ENCODE measurements around the gene PDE10A. TPM values are rescaled to one million over a fixed set of nuclear protein-coding genes. Genes with fewer than 3 reads are reported as not detected.

The PDE10A gene
- total and polyA plus RNA-seq, 7 donors = 1.2 to 33.5 (median 7.4) TPM; not detected in 1

- peaks cover 34 to 88% (median 71%) of the 10 kb centered on the region in 3 donors for H3K27me3 ChIP-seq
- intact Hi-C loops (cut with DNase I) = loop anchor here (5.0 kb wide), 1 partner anchor 190 kb away; no protein-coding TSS in a partner anchor
- no peaks in the 10 kb centered on the region for H3K9me3 ChIP-seq
- H3K36me3 ChIP-seq = no peaks in the 10 kb centered on the region
- no peak for DNase-seq
- peak overlapping the region; percentile 59 to 72 (median 64) for H3K27ac ChIP-seq
- no peak for TF ChIP-seq POLR2A (IDR thresholded peaks at IDR 0.05)
- TF ChIP-seq EP300 (IDR thresholded peaks at IDR 0.05) = no peak
- TF ChIP-seq CTCF (IDR thresholded peaks at IDR 0.05) = no peak
- TF ChIP-seq POLR2AphosphoS5 (IDR thresholded peaks at IDR 0.05) = no peak
- H3K4me1 ChIP-seq = peaks cover 0 to 41% (median 37%) of the 10 kb centered on the region in 4 donors
- WGBS, 2 donors = 1 to 5% methylated on average over 99 to 100 of the region's 100 CpGs
- H3K4me3 ChIP-seq = peak overlapping the region; percentile 35 to 63 (median 56)
Observed at GRCh38 chr6:165662041-165662748, 846 bp downstream of the PDE10A start.

- no peaks in the 10 kb centered on the region for H3K9me3 ChIP-seq
- peaks cover 0 to 41% (median 37%) of the 10 kb centered on the region in 4 donors for H3K4me1 ChIP-seq
- no peaks in the 10 kb centered on the region for H3K36me3 ChIP-seq
- 2 to 11% methylated on average over 36 of the region's 36 CpGs for WGBS, 2 donors
- H3K27me3 ChIP-seq = peaks cover 34 to 83% (median 66%) of the 10 kb centered on the region in 3 donors
- no peak for TF ChIP-seq POLR2AphosphoS5 (IDR thresholded peaks at IDR 0.05)
- TF ChIP-seq POLR2A (IDR thresholded peaks at IDR 0.05) = no peak
- no peak for TF ChIP-seq EP300 (IDR thresholded peaks at IDR 0.05)
- no peak for TF ChIP-seq CTCF (IDR thresholded peaks at IDR 0.05)
- H3K4me3 ChIP-seq = peak overlapping the region; percentile 26 to 63 (median 56)
- peak overlapping the region in 3 of 4 donors; percentile 54 to 64 (median 60) for H3K27ac ChIP-seq
- no peak for DNase-seq
- intact Hi-C loops (cut with DNase I) = loop anchor here (5.0 kb wide), 1 partner anchor 191 kb away; no protein-coding TSS in a partner anchor
Observed at GRCh38 chr6:165661664-165662025, 1.4 kb downstream of the PDE10A start.

GRCh38 chr6:165660857-165661663 lies 2.0 kb downstream of the PDE10A start:
- Histone ChIP-seq H3K36me3 (no peaks in the 10 kb centered on the region), H3K27ac (peak overlapping the region; percentile 3 to 64 (median 57)), H3K4me1 (peaks cover 0 to 41% (median 37%) of the 10 kb centered on the region in 4 donors), H3K27me3 (peaks cover 34 to 77% (median 60%) of the 10 kb centered on the region in 3 donors), H3K9me3 (no peaks in the 10 kb centered on the region), H3K4me3 (peak overlapping the region; percentile 26 to 63 (median 56))
- whole genome bisulfite sequencing, 2 donors = 2 to 8% methylated on average over 69 of the region's 69 CpGs
- intact Hi-C loops (cut with DNase I) = loop anchor here (5.0 kb wide), 1 partner anchor 191 kb away; no protein-coding TSS in a partner anchor
- DNase-seq = no peak
- TF ChIP-seq POLR2A (IDR thresholded peaks at IDR 0.05) (no peak), CTCF (IDR thresholded peaks at IDR 0.05) (no peak), POLR2AphosphoS5 (IDR thresholded peaks at IDR 0.05) (no peak), EP300 (IDR thresholded peaks at IDR 0.05) (no peak)

- no peak for TF ChIP-seq CTCF (IDR thresholded peaks at IDR 0.05)
- peak in 1 of 4 donors; percentile 3 for TF ChIP-seq POLR2AphosphoS5 (IDR thresholded peaks at IDR 0.05)
- no peak for TF ChIP-seq EP300 (IDR thresholded peaks at IDR 0.05)
- no peak for TF ChIP-seq POLR2A (IDR thresholded peaks at IDR 0.05)
- H3K27me3 ChIP-seq = peaks cover 30 to 68% (median 52%) of the 10 kb centered on the region in 3 donors
- 14 to 21% methylated on average over 67 of the region's 67 CpGs for WGBS, 2 donors
- H3K9me3 ChIP-seq = no peaks in the 10 kb centered on the region
- peaks cover 0 to 41% (median 37%) of the 10 kb centered on the region in 4 donors for H3K4me1 ChIP-seq
- intact Hi-C loops (cut with DNase I) = loop anchor here (5.0 kb wide), 1 partner anchor 192 kb away; no protein-coding TSS in a partner anchor
- DNase-seq = no peak
- peak overlapping the region; percentile 26 to 63 (median 56) for H3K4me3 ChIP-seq
- no peaks in the 10 kb centered on the region for H3K36me3 ChIP-seq
- peak overlapping the region in 2 of 4 donors; percentile 1 to 54 for H3K27ac ChIP-seq
Observed at GRCh38 chr6:165659945-165660856, 2.8 kb downstream of the PDE10A start.

Measured in sigmoid colon (tissue), 7 donors.